Measurements from ENCODE around the gene NDUFS4.

- no peak for TF ChIP-seq CTCF (IDR thresholded peaks at IDR 0.05)
- TF ChIP-seq POLR2AphosphoS5 (IDR thresholded peaks at IDR 0.05; ENCODE audit: insufficient read depth in 1 of 2, low read depth in 1 of 2): no peak
Measured at GRCh38 chr5:53613061-53613460, 52.6 kb downstream of the NDUFS4 start.

Data from vagina (tissue), 2 donors.